Kidney (tissue), 14 donors: Measurements from ENCODE around the gene TCHP. TPM values are rescaled to one million over a fixed set of nuclear protein-coding genes. Genes with fewer than 3 reads are reported as not detected.
A peak's percentile ranks its signal among the peaks of the same experiment; 100 is the strongest.

ENCODE experiments used
- DNase-seq, 5 donors: peaks; one replicate each; pipeline ENCODE4 v3.0.0-alpha.2; 2013 to 2020
- FAIRE-seq: peaks from 2 replicates; lab custom pipeline; 2012; peaks lifted over from hg19 to GRCh38; lab: Jason Lieb, UNC
- H3K27ac ChIP-seq, 2 donors: one replicate each; pipeline ENCODE4 v1.7.0; 2013; ENCODE audit warnings: low read depth in 2 of 2, low read length in 2 of 2, inconsistent platforms in 1 of 2
- H3K27me3 ChIP-seq: one replicate; pipeline ENCODE4 v1.7.1; 2013; ENCODE audit warnings: low read length, inconsistent platforms; ENCODE audit not compliant: control insufficient read depth, insufficient read depth
- H3K36me3 ChIP-seq, 3 donors: one replicate each; pipeline versions ENCODE4 v1.7.0 to v1.7.1; 2013; ENCODE audit warnings: low read length in 3 of 3, control low read depth in 1 of 3, inconsistent platforms in 1 of 3; ENCODE audit not compliant: insufficient read depth in 3 of 3, control insufficient read depth in 2 of 3
- H3K4me1 ChIP-seq, 3 donors: one replicate each; pipeline versions ENCODE4 v1.7.0 to v1.7.1; 2013; ENCODE audit warnings: low read length in 3 of 3, inconsistent platforms in 1 of 3, low read depth in 1 of 3; ENCODE audit not compliant: control insufficient read depth in 2 of 3, insufficient read depth in 2 of 3
- H3K4me3 ChIP-seq, 3 donors: one replicate each; pipeline versions ENCODE4 v1.7.0 to v1.8.1; 2013; ENCODE audit warnings: low read length in 3 of 3, control low read depth in 1 of 3, inconsistent platforms in 1 of 3
- H3K9ac ChIP-seq, 3 donors: one replicate each; pipeline versions ENCODE4 v1.7.0 to v1.7.1; 2013; ENCODE audit warnings: low read length in 3 of 3, control low read depth in 1 of 3, inconsistent platforms in 1 of 3
- H3K9me3 ChIP-seq, 3 donors: one replicate each; pipeline versions ENCODE4 v1.7.0 to v1.7.1; 2013; ENCODE audit warnings: low read length in 3 of 3, control low read depth in 1 of 3, inconsistent platforms in 1 of 3; ENCODE audit not compliant: control insufficient read depth in 2 of 3, insufficient read depth in 1 of 3
- CTCF ChIP-seq: IDR thresholded peaks from 3 replicates; pipeline ENCODE4 v1.5.1; 2012; ENCODE audit warnings: mild to moderate bottlenecking, moderate library complexity, borderline replicate concordance; ENCODE audit not compliant: insufficient read depth; ENCODE audit errors: extremely low read depth
- intact Hi-C: fragments of 100-400 bp; cut with DNase I; formaldehyde crosslinking; loops from one replicate; pipeline ENCODE4 v1.11.1; 2022
- polyA plus RNA-seq: library from polyadenylated mRNA; stranded (reverse); fragments of 350-450 nt; fragmentation: Illumina TruSeq; extraction: RNeasy Lipid Tissue Mini Kit (QIAGEN cat#74804); gene quantifications from one replicate; pipeline ENCODE4 v1.2.3, GENCODE V29; 2014; ENCODE audit warnings: low read depth, low replicate concordance; ENCODE audit not compliant: insufficient read depth
- total RNA-seq: library from RNA; stranded (reverse); fragmentation: NEBNext Ultra II Directional; extraction: Animal tissue kit (Norgen Biotek cat#: 25700); gene quantifications from one replicate; pipeline ENCODE4 v1.2.1, GENCODE V29; 2021
- donor health status: control.
- donor health status: control.
- donor health status: control.
- donor health status: control.
- donor health status: control.
- donor health status: DM: yes; HTN: yes; CAD: no.
- donor health status: Normal renal cell carcinoma (clear cell type).

TCHP gene
- total and polyA plus RNA-seq, 2 donors from 2014 or later = 6.0 to 16.2 TPM

GRCh38 chr12:109864916-109865315, 35.2 kb upstream of the TCHP start:
- Histone ChIP-seq H3K27ac (peak overlapping the region; percentile 45 to 49), H3K27me3 (no peaks in the 10 kb centered on the region), H3K9me3 (no peaks in the 10 kb centered on the region), H3K9ac (no peak overlapping the region), H3K36me3 (no peaks in the 10 kb centered on the region), H3K4me3 (no peak overlapping the region), H3K4me1 (peaks cover 0 to 29% (median 27%) of the 10 kb centered on the region in 3 donors)
- FAIRE-seq = no peak
- TF ChIP-seq CTCF = no peak
- peak in 3 of 5 donors; percentile 14 to 69 (median 66) for DNase-seq
- intact Hi-C loops = no loop called here

GRCh38 chr12:109868182-109869051, 31.7 kb upstream of the TCHP start:
- no peaks in the 10 kb centered on the region for H3K36me3 ChIP-seq
- TF ChIP-seq CTCF = no peak
- no peaks in the 10 kb centered on the region for H3K9me3 ChIP-seq
- no peak overlapping the region for H3K4me3 ChIP-seq
- H3K27me3 ChIP-seq = no peaks in the 10 kb centered on the region
- no peak overlapping the region for H3K27ac ChIP-seq
- intact Hi-C loops = no loop called here
- H3K9ac ChIP-seq = no peak overlapping the region
- peaks cover 0 to 16% (median 9%) of the 10 kb centered on the region in 3 donors for H3K4me1 ChIP-seq
- FAIRE-seq (no peak), DNase-seq (no peak)

GRCh38 chr12:109870648-109871047, 29.4 kb upstream of the TCHP start:
- no peaks in the 10 kb centered on the region for H3K36me3 ChIP-seq
- peaks cover 0 to 10% (median 0%) of the 10 kb centered on the region in 3 donors for H3K4me1 ChIP-seq
- no peak overlapping the region for H3K4me3 ChIP-seq
- H3K9ac ChIP-seq = no peak overlapping the region
- H3K9me3 ChIP-seq = no peaks in the 10 kb centered on the region
- TF ChIP-seq CTCF = no peak
- intact Hi-C loops = no loop called here
- FAIRE-seq (no peak), DNase-seq (no peak)
- H3K27me3 ChIP-seq = no peaks in the 10 kb centered on the region
- no peak overlapping the region for H3K27ac ChIP-seq
